HepG2 (cell line): Measurements from ENCODE around the gene LIMK2. TPM values are rescaled to one million over a fixed set of nuclear protein-coding genes. Genes with fewer than 3 reads are reported as not detected.

ENCODE experiments used
- ATAC-seq: fragments of 200-7000 bp; cut with Tn5 transposase; 3 replicates; pipeline ENCODE4 v1.9.1; 2020; ENCODE audit warnings: mild to moderate bottlenecking, moderate library complexity
- BruUV-seq: library from RNA; stranded (reverse); fragments of 400-500 nt; replicated peaks from 2 replicates; lab custom pipeline; 2021; lab: Mats Ljungman, UMichigan
- CTCF ChIA-PET: fragments of 300-600 bp; formaldehyde crosslinking; extraction: SDS; loops from one replicate; lab custom pipeline; 2021; ENCODE audit warnings: low total read pairs, inconsistent platforms, low intra/inter-chr PET ratio; lab: Yijun Ruan, JAX
- POLR2A ChIA-PET: fragments of 350-600 bp; sonication (Branson Sonifier 250); formaldehyde crosslinking; loops from one replicate; lab custom pipeline; 2020; ENCODE audit warnings: antibody characterized with exemption, inconsistent platforms; lab: Yijun Ruan, JAX
- DNase-seq: peaks from one replicate; pipeline ENCODE4 v3.0.0-alpha.2; 2015; ENCODE audit warnings: low spot score
- FAIRE-seq: peaks from 3 replicates; lab custom pipeline; 2011; peaks lifted over from hg19 to GRCh38; lab: Jason Lieb, UNC
- H2AFZ ChIP-seq: one replicate; pipeline ENCODE4 v1.6.1; 2011; ENCODE audit warnings: low read length, inconsistent platforms
- H3K27ac ChIP-seq: fragments of 300-600 bp; 3 replicates; pipeline ENCODE4 v1.8.0; 2011; ENCODE audit warnings: mixed run types, mild to moderate bottlenecking, mixed read lengths, low read length, inconsistent platforms; ENCODE audit not compliant: insufficient read depth; ENCODE audit errors: extremely low read length
- H3K27me3 ChIP-seq, 2 experiments: fragments of 200-600 bp in 1 of 2; 2 replicates in 1 of 2; 3 replicates in 1 of 2; pipeline versions ENCODE4 v1.6.0 to v1.8.0; 2011; ENCODE audit warnings: low read length in 2 of 2, mild to moderate bottlenecking in 2 of 2, moderate library complexity in 2 of 2, inconsistent platforms in 1 of 2; ENCODE audit not compliant: insufficient read depth in 2 of 2, control insufficient read depth in 1 of 2
- H3K36me3 ChIP-seq, 2 experiments: fragments of 200-600 bp in 1 of 2; replicated peaks in 1 of 2; 2 replicates in 1 of 2; 3 replicates in 1 of 2; pipeline versions ENCODE4 v1.5.1 to v1.8.0; 2011; ENCODE audit warnings: low read length in 2 of 2, inconsistent platforms in 1 of 2; ENCODE audit not compliant: insufficient read depth in 2 of 2, control insufficient read depth in 1 of 2
- H3K4me1 ChIP-seq: 2 replicates; pipeline ENCODE4 v1.5.1; 2012; ENCODE audit warnings: low read length, inconsistent platforms; ENCODE audit not compliant: insufficient read depth
- H3K4me2 ChIP-seq: 2 replicates; pipeline ENCODE4 v1.6.0; 2011; ENCODE audit warnings: low read depth, low read length, inconsistent platforms
- H3K4me3 ChIP-seq, 3 experiments: fragments of 200-600 bp in 1 of 3; sonication (generic), shearing (Covaris generic) in 1 of 3; replicated peaks in 1 of 3; 2 replicates each; pipeline ENCODE4 v1.5.1; 2011 to 2016; ENCODE audit warnings: low read length in 3 of 3, inconsistent platforms in 2 of 3, low read depth in 2 of 3, mild to moderate bottlenecking in 2 of 3, control low read depth in 1 of 3, mixed read lengths in 1 of 3; ENCODE audit not compliant: insufficient read depth in 1 of 3
- H3K79me2 ChIP-seq: one replicate; pipeline ENCODE4 v1.6.1; 2011; ENCODE audit warnings: low read length, inconsistent platforms; ENCODE audit not compliant: insufficient read depth
- H3K9ac ChIP-seq: 2 replicates; pipeline ENCODE4 v1.6.0; 2011; ENCODE audit warnings: mild to moderate bottlenecking, low read depth, low read length, inconsistent platforms; ENCODE audit not compliant: insufficient read depth
- H3K9me3 ChIP-seq: 2 replicates; pipeline ENCODE4 v1.5.1; 2012; ENCODE audit warnings: mild to moderate bottlenecking, low read length
- H4K20me1 ChIP-seq: 2 replicates; pipeline ENCODE4 v1.6.0; 2011; ENCODE audit warnings: inconsistent platforms, mild to moderate bottlenecking, low read length, moderate library complexity; ENCODE audit not compliant: insufficient read depth
- CENPT ChIP-seq: sonication (generic); formaldehyde crosslinking; IDR thresholded peaks from 2 replicates; pipeline ENCODE4 v1.8.0; 2022; ENCODE audit warnings: low read depth, mild to moderate bottlenecking, moderate library complexity, missing genetic modification reagents
- CHD4 ChIP-seq: fragments of 200-600 bp; sonication (generic); IDR thresholded peaks from 2 replicates; pipeline ENCODE4 v1.7.0; 2017; ENCODE audit warnings: mild to moderate bottlenecking, low read length, borderline replicate concordance
- FOXK1 ChIP-seq: sonication (generic); formaldehyde crosslinking; IDR thresholded peaks from 2 replicates; pipeline ENCODE4 v1.4.0; 2020; ENCODE audit warnings: low read depth, missing genetic modification reagents, borderline replicate concordance
- SNAPC2 ChIP-seq: sonication (generic); formaldehyde crosslinking; IDR thresholded peaks from 2 replicates; pipeline ENCODE4 v1.8.1; 2022; ENCODE audit warnings: mild to moderate bottlenecking, missing genetic modification reagents
- ZFP1 ChIP-seq: IDR thresholded peaks from 2 replicates; pipeline ENCODE4 v1.6.1; 2016
- ZNF260 ChIP-seq: sonication (generic); formaldehyde crosslinking; IDR thresholded peaks from 2 replicates; pipeline ENCODE4 v1.4.0; 2020; ENCODE audit warnings: missing genetic modification reagents, low read depth, mild to moderate bottlenecking, borderline replicate concordance
- ZNF33B ChIP-seq: sonication (generic); formaldehyde crosslinking; IDR thresholded peaks from 2 replicates; pipeline ENCODE4 v1.5.1; 2020; ENCODE audit warnings: mild to moderate bottlenecking, missing genetic modification reagents
- ZNF7 ChIP-seq: IDR thresholded peaks from 2 replicates; pipeline ENCODE4 v1.6.1; 2016; ENCODE audit warnings: missing biosample characterization, missing genetic modification reagents
- WGBS: methylation state at CpG from one replicate; pipeline ENCODE4 v1.1.6; 2017; ENCODE audit warnings: low lambda C conversion rate; 5-methylcytosine and 5-hydroxymethylcytosine counted together
- in situ Hi-C: cut with HindIII; loops from 2 replicates; pipeline ENCODE4 v1.10.0; 2017; ENCODE audit warnings: low pct_unique_long_range_greater_than_20kb; ENCODE audit not compliant: extremely low pct_ligation_motif_present
- intact Hi-C: fragments of 100-400 bp; cut with micrococcal nuclease; formaldehyde crosslinking; loops from one replicate; pipeline ENCODE4 v1.10.0; 2022; ENCODE audit not compliant: unreplicated experiment
- polyA plus RNA-seq, 8 experiments: library from polyadenylated mRNA; depleted of rRNA in 3 of 8; stranded (reverse) in 7 of 8; unstranded in 1 of 8; fragments of >200 nt; fragmentation: Illumina TruSeq in 4 of 8; extraction: Trizol in 4 of 8; gene quantifications; 2 replicates each; pipeline versions ENCODE4 v1.2.1 to v1.2.3, GENCODE V29; 2011 to 2016; ENCODE audit warnings: low read depth in 4 of 8, missing spikeins in 1 of 8, mixed read lengths in 1 of 8; ENCODE audit not compliant: insufficient read depth in 1 of 8
- total RNA-seq, 5 experiments: library from RNA; depleted of rRNA; stranded (reverse); fragments of >200 nt; fragmentation: Illumina TruSeq; extraction: Trizol; gene quantifications; 2 replicates each; pipeline ENCODE4 v1.2.3, GENCODE V29; 2016; ENCODE audit warnings: low read depth in 1 of 5
- TF ChIP-seq, protein P1 (sequence below): sonication (generic); formaldehyde crosslinking; IDR thresholded peaks from 2 replicates; pipeline ENCODE4 v1.4.0; 2020; ENCODE audit warnings: missing genetic modification reagents, borderline replicate concordance
- TF ChIP-seq, protein P2 (sequence below): IDR thresholded peaks from 2 replicates; pipeline ENCODE4 v1.6.1; 2018; ENCODE audit warnings: missing genetic modification reagents

LIMK2 gene
- total and polyA plus RNA-seq, 2 of the 13 experiments (the other 11 are each of a cell fraction or from before 2014, with no cell fraction given), result 20.9 to 29.8 TPM

DNA sequence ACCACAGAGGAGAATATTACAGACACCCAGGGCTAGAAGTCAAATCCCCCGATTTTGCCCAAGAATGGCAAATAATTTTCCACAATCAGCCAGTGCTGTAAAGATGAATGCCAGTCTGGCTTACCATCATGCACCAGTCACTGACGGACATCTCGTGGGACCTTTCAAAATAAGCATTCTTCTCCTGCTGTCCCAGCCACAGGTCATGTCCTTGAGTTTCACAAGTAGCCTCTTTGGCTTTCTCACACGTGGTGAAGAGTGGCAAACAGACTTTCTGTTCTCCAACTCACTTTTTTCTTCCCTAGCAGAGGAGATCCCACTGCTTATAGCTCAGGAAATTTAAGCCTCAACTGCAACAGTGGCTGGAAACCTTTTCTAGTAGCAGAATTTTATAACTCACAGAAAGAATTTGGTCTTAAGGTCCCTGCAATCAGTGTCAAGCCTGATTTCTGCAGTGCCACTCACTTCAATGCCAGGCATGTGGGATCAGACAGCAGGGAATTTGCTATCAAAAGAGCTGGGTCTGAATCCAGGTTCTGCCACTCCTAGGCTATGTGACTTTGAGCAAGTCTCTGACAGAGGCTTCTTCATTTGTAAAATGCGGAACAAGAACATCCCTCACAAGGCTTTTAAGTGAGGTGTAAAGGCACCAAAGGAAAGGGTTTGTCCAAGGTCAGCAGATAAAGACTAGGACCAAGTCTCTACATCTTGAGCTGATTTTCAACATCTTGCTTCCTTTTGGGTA lies 76.6 kb downstream of the LIMK2 start:
- in situ Hi-C loops (no loop called here), intact Hi-C loops (no loop called here)
- CTCF ChIA-PET, result no interaction called here
- no peak overlapping the region for H3K4me3 ChIP-seq
- DNase-seq (no peak), FAIRE-seq (no peak), ATAC-seq (no peak)
- H3K27ac ChIP-seq, result no peak overlapping the region
- no TSS peak for BruUV-seq
- H3K4me1 ChIP-seq, result peaks cover 56% of the 10 kb centered on the region
- POLR2A ChIA-PET, result interaction anchor here (0.8 kb wide), 1 partner anchor 9 kb away, joined by 3 read pairs; no protein-coding TSS in a partner anchor
- H4K20me1 ChIP-seq, result no peaks in the 10 kb centered on the region
- WGBS, result 72% methylated on average over 5 of the region's 5 CpGs
- H3K79me2 ChIP-seq, result no peaks in the 10 kb centered on the region
- no peaks in the 10 kb centered on the region for H3K27me3 ChIP-seq
- H2AFZ ChIP-seq, result no peak overlapping the region
- H3K4me2 ChIP-seq, result no peak overlapping the region
- TF ChIP-seq, protein P1, sequence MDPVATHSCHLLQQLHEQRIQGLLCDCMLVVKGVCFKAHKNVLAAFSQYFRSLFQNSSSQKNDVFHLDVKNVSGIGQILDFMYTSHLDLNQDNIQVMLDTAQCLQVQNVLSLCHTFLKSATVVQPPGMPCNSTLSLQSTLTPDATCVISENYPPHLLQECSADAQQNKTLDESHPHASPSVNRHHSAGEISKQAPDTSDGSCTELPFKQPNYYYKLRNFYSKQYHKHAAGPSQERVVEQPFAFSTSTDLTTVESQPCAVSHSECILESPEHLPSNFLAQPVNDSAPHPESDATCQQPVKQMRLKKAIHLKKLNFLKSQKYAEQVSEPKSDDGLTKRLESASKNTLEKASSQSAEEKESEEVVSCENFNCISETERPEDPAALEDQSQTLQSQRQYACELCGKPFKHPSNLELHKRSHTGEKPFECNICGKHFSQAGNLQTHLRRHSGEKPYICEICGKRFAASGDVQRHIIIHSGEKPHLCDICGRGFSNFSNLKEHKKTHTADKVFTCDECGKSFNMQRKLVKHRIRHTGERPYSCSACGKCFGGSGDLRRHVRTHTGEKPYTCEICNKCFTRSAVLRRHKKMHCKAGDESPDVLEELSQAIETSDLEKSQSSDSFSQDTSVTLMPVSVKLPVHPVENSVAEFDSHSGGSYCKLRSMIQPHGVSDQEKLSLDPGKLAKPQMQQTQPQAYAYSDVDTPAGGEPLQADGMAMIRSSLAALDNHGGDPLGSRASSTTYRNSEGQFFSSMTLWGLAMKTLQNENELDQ (CRISPR knock-in tag), result no peak
- TF ChIP-seq, protein P2, sequence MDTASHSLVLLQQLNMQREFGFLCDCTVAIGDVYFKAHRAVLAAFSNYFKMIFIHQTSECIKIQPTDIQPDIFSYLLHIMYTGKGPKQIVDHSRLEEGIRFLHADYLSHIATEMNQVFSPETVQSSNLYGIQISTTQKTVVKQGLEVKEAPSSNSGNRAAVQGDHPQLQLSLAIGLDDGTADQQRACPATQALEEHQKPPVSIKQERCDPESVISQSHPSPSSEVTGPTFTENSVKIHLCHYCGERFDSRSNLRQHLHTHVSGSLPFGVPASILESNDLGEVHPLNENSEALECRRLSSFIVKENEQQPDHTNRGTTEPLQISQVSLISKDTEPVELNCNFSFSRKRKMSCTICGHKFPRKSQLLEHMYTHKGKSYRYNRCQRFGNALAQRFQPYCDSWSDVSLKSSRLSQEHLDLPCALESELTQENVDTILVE, result no peak
- TF ChIP-seq ZFP1 (CRISPR knock-in tag), result no peak
- TF ChIP-seq FOXK1, result no peak
- TF ChIP-seq ZNF33B (CRISPR knock-in tag), result no peak
- no peak for TF ChIP-seq CENPT (CRISPR knock-in tag)
- no peak for TF ChIP-seq SNAPC2 (CRISPR knock-in tag)
- TF ChIP-seq ZNF260 (CRISPR knock-in tag), result no peak
- TF ChIP-seq ZNF7, result no peak
- TF ChIP-seq CHD4, result no peak
- no peak overlapping the region for H3K9ac ChIP-seq
- H3K9me3 ChIP-seq, result no peaks in the 10 kb centered on the region
- no peaks in the 10 kb centered on the region for H3K36me3 ChIP-seq
